GM21737 (cell line): Measurements from ENCODE around the gene FETUB.
A peak's percentile ranks its signal among the peaks of the same experiment; 100 is the strongest.
"Not testable (repeated sequence)": the region's sequence is repeated elsewhere in the genome, so short reads cannot be mapped to it uniquely, and the experiment has no call there.

ENCODE experiments used
- ATAC-seq: cut with Tn5 transposase; IDR thresholded peaks from one replicate; pipeline ENCODE4 v1.9.1; 2021; ENCODE audit warnings: mild to moderate bottlenecking, moderate library complexity; ENCODE audit not compliant: unreplicated experiment

The FETUB gene

GRCh38 chr3:186630950-186631641 is 9.1 kb upstream of the FETUB start:
- ATAC-seq: no peak

- ATAC-seq: no peak
Observed at GRCh38 chr3:186633481-186633880, 6.7 kb upstream of the FETUB start.

- ATAC-seq: not testable (repeated sequence)
Observed at GRCh38 chr3:186634207-186634606, 6.0 kb upstream of the FETUB start.

DNA sequence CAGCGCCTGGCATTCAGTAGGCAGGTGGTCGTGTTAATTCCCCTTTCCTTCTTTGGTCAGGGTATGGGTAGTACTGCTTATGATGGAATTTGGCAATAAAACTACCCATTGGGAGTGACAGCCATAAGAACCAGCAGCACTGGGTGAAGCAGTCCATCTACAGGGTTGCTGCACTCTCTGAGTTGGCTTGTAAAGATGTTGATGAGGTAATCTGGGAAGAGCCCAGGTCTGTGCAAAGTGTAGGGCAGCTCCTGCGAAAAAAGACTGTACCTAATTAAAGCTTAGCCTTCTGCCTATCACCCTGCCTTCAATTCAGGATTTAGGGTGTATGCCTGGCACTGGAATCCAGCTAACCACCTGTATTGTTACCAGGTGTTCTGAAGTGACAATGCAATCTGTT is 4.7 kb upstream of the FETUB start:
- ATAC-seq: no peak

DNA sequence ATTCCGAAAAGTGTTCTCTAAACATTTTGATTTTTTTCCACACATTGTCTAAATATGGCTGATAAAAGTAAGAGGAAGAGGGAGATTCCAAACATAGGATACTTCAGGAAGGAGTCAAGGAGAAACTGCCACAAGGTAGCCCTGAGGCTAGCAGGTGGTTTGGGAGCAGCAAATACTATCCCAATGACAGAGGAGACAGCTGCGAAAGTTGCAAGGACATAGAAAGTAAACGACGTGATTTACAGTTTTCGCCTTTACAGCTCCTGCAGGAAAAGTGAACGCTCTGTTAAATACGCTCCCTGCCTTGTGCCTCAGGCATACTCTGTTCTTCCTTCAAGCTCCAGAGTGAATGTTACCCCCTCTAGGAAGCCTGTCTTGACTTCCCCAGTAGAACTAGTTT is 3.7 kb upstream of the FETUB start:
- ATAC-seq: no peak

GRCh38 chr3:186637686-186638085 is 2.5 kb upstream of the FETUB start:
- ATAC-seq: no peak

DNA sequence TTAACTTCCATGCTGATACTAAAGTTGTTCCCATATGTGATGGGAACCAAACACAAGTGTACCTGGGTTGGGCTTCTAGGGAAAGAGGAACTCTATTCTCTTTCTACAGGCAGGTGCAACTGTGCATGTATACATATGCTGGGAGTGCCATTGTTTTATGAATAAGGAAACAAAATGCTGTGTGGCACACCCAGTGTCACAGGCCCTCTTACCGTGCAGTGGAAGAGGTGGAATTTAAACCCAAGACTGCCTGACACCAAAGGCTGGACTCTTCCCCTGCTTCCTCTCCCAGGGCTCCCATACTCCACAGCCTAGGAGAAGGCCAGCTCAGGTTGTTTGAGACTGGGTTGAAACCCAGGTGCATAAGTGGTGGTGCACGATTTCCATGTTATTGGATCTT is 1.9 kb upstream of the FETUB start:
- no peak for ATAC-seq

- ATAC-seq: no peak
Observed at GRCh38 chr3:186640473-186640818, 247 bp downstream of the FETUB start.

GRCh38 chr3:186640929-186641328 is 730 bp downstream of the FETUB start:
- no peak for ATAC-seq

DNA sequence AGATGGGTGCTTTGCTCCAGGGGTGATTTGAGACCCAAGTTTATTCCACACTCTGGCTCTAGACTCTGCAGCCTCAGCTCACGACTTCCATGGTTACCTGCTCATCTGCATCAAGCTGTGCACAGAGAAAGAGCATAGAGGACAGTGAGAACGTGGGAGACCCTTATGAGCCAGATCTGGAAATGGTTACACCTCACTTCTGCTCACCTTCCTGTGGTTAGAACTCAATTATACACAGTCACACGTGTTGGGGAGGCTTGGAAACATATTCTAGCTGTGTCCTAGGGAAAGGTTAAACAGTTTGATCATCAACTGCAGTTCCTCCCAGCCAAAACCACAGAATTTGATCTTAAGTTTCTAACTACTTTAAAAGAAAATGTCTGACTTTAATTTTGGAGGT is 1.8 kb downstream of the FETUB start:
- ATAC-seq: no peak

- no peak for ATAC-seq
Observed at GRCh38 chr3:186643493-186643892, 3.3 kb downstream of the FETUB start.

GRCh38 chr3:186644683-186645082 is 4.5 kb downstream of the FETUB start:
- no peak for ATAC-seq

- no peak for ATAC-seq
Observed at GRCh38 chr3:186646106-186646505, 5.9 kb downstream of the FETUB start.

- ATAC-seq: no peak
Observed at GRCh38 chr3:186646841-186647240, 6.6 kb downstream of the FETUB start.

DNA sequence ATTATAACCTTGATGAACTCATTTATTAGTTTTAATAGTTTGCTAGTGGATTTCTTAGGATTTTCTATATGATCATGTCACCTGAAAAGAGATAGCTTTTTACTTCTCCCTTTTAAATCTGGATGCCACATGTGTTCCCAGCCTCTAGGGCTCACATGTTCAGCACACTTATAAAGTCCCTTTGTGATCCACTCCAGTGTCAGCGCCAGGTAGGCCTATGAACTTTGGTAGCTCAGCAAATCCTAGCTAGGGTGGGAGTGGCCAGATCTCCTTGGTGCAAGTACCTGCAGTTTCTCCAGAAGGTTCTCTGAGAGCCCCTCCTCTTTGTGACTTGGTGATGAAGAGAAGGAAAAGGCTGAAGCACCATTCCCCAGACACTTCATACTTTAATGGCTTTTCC is 8.7 kb downstream of the FETUB start:
- no peak for ATAC-seq

DNA sequence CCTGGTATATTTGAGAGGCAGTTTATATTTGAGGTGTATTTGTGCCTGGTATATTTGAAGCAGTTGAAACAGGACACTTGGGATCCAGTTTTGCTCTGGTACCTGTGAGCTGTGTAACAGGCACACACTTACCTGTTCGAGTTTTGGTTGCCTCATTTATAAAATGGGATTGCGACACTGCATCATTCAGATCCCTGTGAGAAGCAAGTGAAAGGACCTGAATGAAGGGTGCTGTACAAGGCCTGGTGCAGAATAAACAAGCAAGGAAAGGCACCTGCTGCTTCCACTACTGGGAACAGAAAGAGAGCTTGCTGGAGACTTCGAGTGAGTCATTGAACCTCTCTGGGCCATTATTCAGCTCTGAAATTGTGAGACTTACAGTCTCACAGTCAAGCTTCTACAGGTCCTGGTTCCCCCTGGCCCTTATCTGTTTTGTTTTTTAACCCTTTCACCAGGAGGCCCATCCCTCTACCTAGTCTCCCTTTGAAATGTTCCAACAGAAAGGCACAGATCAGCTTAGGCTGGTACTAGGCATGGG is 11.5 kb downstream of the FETUB start:
- ATAC-seq: no peak

DNA sequence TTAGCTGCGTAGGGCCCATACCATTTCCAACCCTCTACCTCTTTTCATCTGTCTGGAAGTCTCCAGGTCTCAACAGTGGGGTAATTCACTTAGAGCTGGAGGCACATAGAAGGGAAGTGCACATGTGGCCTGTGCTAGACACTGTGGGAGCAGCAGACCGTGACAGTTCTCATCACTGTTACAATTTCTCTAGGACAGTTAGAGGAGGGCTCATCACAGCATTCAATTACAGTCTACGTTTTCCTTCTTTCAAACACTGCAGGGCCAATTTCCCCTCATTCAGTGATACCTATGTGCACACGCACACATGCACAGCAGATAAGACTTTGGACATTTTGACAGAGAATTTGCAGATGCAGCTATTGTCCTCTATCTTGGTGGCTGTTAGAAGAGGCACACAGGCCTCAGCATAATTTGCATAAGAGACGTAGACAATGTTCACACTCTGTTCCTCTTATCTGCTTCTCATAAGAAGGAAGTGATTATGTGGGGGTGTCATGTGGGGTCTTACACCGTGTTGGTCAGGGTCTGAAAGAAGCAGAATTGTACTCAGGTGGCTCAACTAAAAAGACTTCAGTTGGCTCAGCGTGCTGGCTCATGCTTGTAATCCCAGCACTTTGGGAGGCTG is 13.0 kb downstream of the FETUB start:
- peak; percentile 90 for ATAC-seq

GRCh38 chr3:186653984-186654383 is 13.8 kb downstream of the FETUB start:
- ATAC-seq: no peak

GRCh38 chr3:186663361-186664118 is 23.3 kb downstream of the FETUB start:
- no peak for ATAC-seq

GRCh38 chr3:186664119-186664495 is 23.9 kb downstream of the FETUB start:
- ATAC-seq: no peak

DNA sequence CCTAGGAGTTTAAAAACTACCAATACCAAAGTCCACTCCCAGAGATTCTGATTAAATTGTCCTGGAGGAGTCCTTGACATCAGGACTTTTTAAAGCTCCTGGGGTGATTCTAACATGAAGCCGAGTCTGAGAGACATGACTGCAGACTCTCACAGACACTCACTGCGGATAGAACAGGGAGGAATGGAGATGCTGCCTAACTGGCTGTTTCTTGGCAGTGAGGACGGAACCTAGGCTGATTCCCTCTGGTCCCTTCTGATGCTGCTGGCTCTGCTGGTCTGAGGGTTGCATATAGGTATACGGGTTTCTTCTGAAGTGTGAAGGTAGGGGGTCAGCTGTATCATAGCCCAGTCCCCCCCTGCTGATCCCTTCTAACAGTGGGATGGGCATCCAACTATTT is 24.3 kb downstream of the FETUB start:
- no peak for ATAC-seq

- no peak for ATAC-seq
Observed at GRCh38 chr3:186665625-186666188, 25.5 kb downstream of the FETUB start, which contains the start of gene HRG. HRG (plus strand) TSS chr3:186666014; CDS start chr3:186666032, 18 bp downstream.
